GM12878 (cell line): ENCODE measurements around the gene CNDP2. TPM values are rescaled to one million over a fixed set of nuclear protein-coding genes. Genes with fewer than 3 reads are reported as not detected.

Source experiments
- ATAC-seq: fragments of 200-7000 bp; cut with Tn5 transposase; 3 replicates; pipeline ENCODE4 v1.9.1; 2020; ENCODE audit warnings: mild to moderate bottlenecking, moderate library complexity
- BruUV-seq: library from RNA; stranded (reverse); fragments of 400-500 nt; replicated peaks from 2 replicates; lab custom pipeline; 2021; lab: Mats Ljungman, UMichigan
- CTCF ChIA-PET: fragments of 300-600 bp; sonication (Branson Sonifier 250); formaldehyde crosslinking; extraction: SDS; loops from one replicate; lab custom pipeline; 2021; ENCODE audit warnings: inconsistent platforms; lab: Yijun Ruan, JAX
- POLR2A ChIA-PET: fragments of 350-600 bp; formaldehyde crosslinking; extraction: SDS; loops from one replicate; lab custom pipeline; 2021; ENCODE audit warnings: inconsistent platforms; lab: Charles Lee
- RAD21 ChIA-PET: fragments of 300-600 bp; sonication (Branson Sonifier 250); formaldehyde crosslinking; loops from one replicate; lab custom pipeline; 2023; ENCODE audit warnings: antibody characterized with exemption; ENCODE audit not compliant: unreplicated experiment; lab: Charles Lee
- SMC1A ChIA-PET: fragments of 300-600 bp; sonication (Branson Sonifier 250); formaldehyde crosslinking; loops from one replicate; lab custom pipeline; 2023; ENCODE audit not compliant: unreplicated experiment, uncharacterized antibody; lab: Charles Lee
- DNase-seq: peaks from one replicate; pipeline ENCODE4 v3.0.0-alpha.2; 2011; ENCODE audit warnings: low read depth, low spot score
- FAIRE-seq: peaks from 3 replicates; lab custom pipeline; 2011; peaks lifted over from hg19 to GRCh38; lab: Jason Lieb, UNC
- H2AFZ ChIP-seq: 2 replicates; pipeline ENCODE4 v1.6.0; 2011; ENCODE audit warnings: low read depth, low read length, control low read depth; ENCODE audit not compliant: control insufficient read depth
- H3K27ac ChIP-seq: 2 replicates; pipeline ENCODE4 v1.5.1; 2011; ENCODE audit warnings: control low read depth; ENCODE audit not compliant: control insufficient read depth, insufficient read depth
- H3K27me3 ChIP-seq, 2 experiments: replicated peaks in 1 of 2; 2 replicates each; pipeline versions ENCODE4 v1.6.0 to v1.6.1; 2011; ENCODE audit warnings: low read length in 1 of 2; ENCODE audit not compliant: control insufficient read depth in 2 of 2, insufficient read depth in 2 of 2
- H3K36me3 ChIP-seq, 2 experiments: 2 replicates each; pipeline ENCODE4 v1.5.1; 2011; ENCODE audit warnings: low read length in 1 of 2; ENCODE audit not compliant: control insufficient read depth in 2 of 2, insufficient read depth in 2 of 2
- H3K4me1 ChIP-seq: 2 replicates; pipeline ENCODE4 v1.6.1; 2011; ENCODE audit warnings: mild to moderate bottlenecking, low read length, moderate library complexity, mixed read lengths; ENCODE audit not compliant: control insufficient read depth, insufficient read depth
- H3K4me2 ChIP-seq: 2 replicates; pipeline ENCODE4 v1.6.0; 2011; ENCODE audit warnings: control low read depth; ENCODE audit not compliant: control insufficient read depth, insufficient read depth
- H3K4me3 ChIP-seq: fragments of 200-600 bp; sonication (generic); 2 replicates; pipeline ENCODE4 v1.5.1; 2016
- H3K79me2 ChIP-seq: 2 replicates; pipeline ENCODE4 v1.6.0; 2011; ENCODE audit warnings: low read length; ENCODE audit not compliant: control insufficient read depth, insufficient read depth
- H3K9ac ChIP-seq: 2 replicates; pipeline ENCODE4 v1.8.0; 2011; ENCODE audit warnings: low read length, control low read depth, mixed read lengths; ENCODE audit not compliant: control insufficient read depth, insufficient read depth
- H3K9me3 ChIP-seq: replicated peaks from 3 replicates; pipeline ENCODE4 v1.5.1; 2011; ENCODE audit warnings: mild to moderate bottlenecking, low read length; ENCODE audit not compliant: control insufficient read depth, insufficient read depth
- H4K20me1 ChIP-seq: 2 replicates; pipeline ENCODE4 v1.6.0; 2011; ENCODE audit not compliant: control insufficient read depth, insufficient read depth
- ATF7 ChIP-seq: fragments of 450-650 bp; IDR thresholded peaks from 2 replicates; pipeline ENCODE4 v1.6.1; 2016; ENCODE audit warnings: low read depth, mild to moderate bottlenecking
- CREB1 ChIP-seq: IDR thresholded peaks from 2 replicates; pipeline ENCODE4 v1.6.1; 2012; ENCODE audit warnings: low read depth, mild to moderate bottlenecking, inconsistent platforms
- CREM ChIP-seq: IDR thresholded peaks from 2 replicates; pipeline ENCODE4 v1.6.1; 2014; ENCODE audit warnings: antibody characterized with exemption, low read depth
- NFXL1 ChIP-seq: fragments of 450-650 bp; IDR thresholded peaks from 2 replicates; pipeline ENCODE4 v1.6.1; 2017; ENCODE audit warnings: antibody characterized with exemption, mild to moderate bottlenecking, borderline replicate concordance
- PBX3 ChIP-seq: IDR thresholded peaks from 2 replicates; pipeline ENCODE4 v1.6.1; 2011; ENCODE audit warnings: mild to moderate bottlenecking, low read depth, low read length, moderate library complexity; ENCODE audit not compliant: insufficient replicate concordance
- RUNX3 ChIP-seq: IDR thresholded peaks from 2 replicates; pipeline ENCODE4 v1.6.1; 2012; ENCODE audit warnings: low read length, inconsistent platforms
- STAT3 ChIP-seq: IDR thresholded peaks from 2 replicates; pipeline ENCODE4 v1.6.1; 2011; ENCODE audit warnings: low read depth, low read length, improper control_type of control experiment
- USF2 ChIP-seq: IDR thresholded peaks from 2 replicates; pipeline ENCODE4 v1.6.1; 2011; ENCODE audit warnings: low read depth, low read length, improper control_type of control experiment, borderline replicate concordance
- ZBTB11 ChIP-seq: fragments of 450-650 bp; formaldehyde crosslinking; IDR thresholded peaks from 2 replicates; pipeline ENCODE4 v1.5.0; 2022; ENCODE audit warnings: mild to moderate bottlenecking, missing genetic modification characterization
- ZNF384 ChIP-seq: IDR thresholded peaks from 2 replicates; pipeline ENCODE4 v1.6.1; 2012; ENCODE audit warnings: low read depth, mild to moderate bottlenecking, low read length, improper control_type of control experiment, borderline replicate concordance
- WGBS: methylation state at CpG from one replicate; pipeline ENCODE4 v1.1.6; 2016; ENCODE audit warnings: low lambda C conversion rate; ENCODE audit not compliant: insufficient replicate concordance, insufficient coverage; ENCODE audit errors: missing lambda C conversion rate; 5-methylcytosine and 5-hydroxymethylcytosine counted together
- in situ Hi-C: fragments of 300-500 bp; cut with MboI; formaldehyde crosslinking; loops from 9 replicates; pipeline ENCODE4 v1.14.3; 2018; ENCODE audit warnings: mixed read lengths
- intact Hi-C: fragments of 100-400 bp; cut with micrococcal nuclease; formaldehyde crosslinking; loops from one replicate; pipeline ENCODE4 v1.14.2; 2022; ENCODE audit not compliant: unreplicated experiment
- polyA plus RNA-seq, 11 experiments: library from polyadenylated mRNA; depleted of rRNA in 4 of 11; unstranded in 6 of 11; stranded (reverse) in 5 of 11; fragments of >200 nt; fragmentation: Nextera tagmentation in 4 of 11; fragmentation: Illumina TruSeq in 1 of 11; extraction: Ambion mirVana in 4 of 11; extraction: Trizol in 1 of 11; gene quantifications; 1 replicate in 1 of 11; 2 replicates in 10 of 11; pipeline versions ENCODE4 v1.2.1 to v1.2.3, GENCODE V29; 2011 to 2016; ENCODE audit warnings: inconsistent platforms in 2 of 11, missing spikeins in 2 of 11, low read depth in 1 of 11
- total RNA-seq, 4 experiments: library from RNA; depleted of rRNA in 3 of 4; stranded (reverse); fragments of >200 nt in 3 of 4; fragmentation: Illumina TruSeq in 1 of 4; extraction: Trizol in 1 of 4; gene quantifications; 2 replicates each; pipeline versions ENCODE4 v1.2.1 to v1.2.3, GENCODE V29; 2013 to 2021

Gene CNDP2
- total and polyA plus RNA-seq, 10 of the 15 experiments (the other 5 are each of a cell fraction or from before 2014, with no cell fraction given) = 63.5 to 213 (median 158) TPM

- RAD21 ChIA-PET = no interaction called here
Measured at GRCh38 chr18:74528478-74528877, 32.3 kb downstream of the CNDP2 start.

More at GRCh38 chr18:74528478-74528877, 32.3 kb downstream of the CNDP2 start:
- peak; percentile 83 for ATAC-seq
- CTCF ChIA-PET = no interaction called here
- no peaks in the 10 kb centered on the region for H3K79me2 ChIP-seq
- TF ChIP-seq RUNX3 (peak; percentile 45), ATF7 (peak; percentile 69), STAT3 (no peak), ZBTB11 (CRISPR knock-in tag) (no peak), USF2 (no peak), NFXL1 (no peak), ZNF384 (peak; percentile 46; the same call in 1 of the 2 replicates), PBX3 (no peak), CREM (peak; percentile 15; the same call in 1 of the 2 replicates), CREB1 (peak; percentile 68)
- TF ChIP-seq, all 136 proteins: peak for 5
- BruUV-seq = no TSS peak
- 18% methylated on average over 1 of the region's 1 CpG for WGBS
- no peaks in the 10 kb centered on the region; a peak in 1 of 4 replicates for H3K27me3 ChIP-seq
- DNase-seq = no peak
- intact Hi-C loops = no loop called here
- FAIRE-seq = peak; percentile 18
- H3K36me3 ChIP-seq = no peaks in the 10 kb centered on the region
- H4K20me1 ChIP-seq = no peaks in the 10 kb centered on the region
- SMC1A ChIA-PET = no interaction called here
- no peak overlapping the region for H3K4me2 ChIP-seq
- H3K4me1 ChIP-seq = peaks cover 4% of the 10 kb centered on the region; the same call in 1 of the 2 replicates
- H3K9ac ChIP-seq = no peak overlapping the region
- POLR2A ChIA-PET = no interaction called here
- H2AFZ ChIP-seq = no peak overlapping the region
- in situ Hi-C loops = no loop called here
- H3K27ac ChIP-seq = no peak overlapping the region
- H3K9me3 ChIP-seq = no peaks in the 10 kb centered on the region
- no peak overlapping the region for H3K4me3 ChIP-seq
